ENCODE measurements around the gene PCDHB7.
"Not testable (repeated sequence)": the region's sequence is repeated elsewhere in the genome, so short reads cannot be mapped to it uniquely, and the experiment has no call there.

DNA sequence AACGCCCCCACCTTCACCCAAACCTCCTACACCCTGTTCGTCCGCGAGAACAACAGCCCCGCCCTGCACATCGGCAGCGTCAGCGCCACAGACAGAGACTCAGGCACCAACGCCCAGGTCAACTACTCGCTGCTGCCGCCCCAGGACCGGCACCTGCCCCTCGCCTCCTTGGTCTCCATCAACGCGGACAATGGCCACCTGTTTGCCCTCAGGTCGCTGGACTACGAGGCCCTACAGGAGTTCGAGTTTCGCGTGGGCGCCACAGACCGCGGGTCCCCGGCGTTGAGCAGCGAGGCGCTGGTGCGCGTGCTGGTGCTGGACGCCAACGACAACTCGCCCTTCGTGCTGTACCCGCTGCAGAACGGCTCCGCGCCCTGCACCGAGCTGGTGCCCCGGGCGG lies 52.4 kb downstream of the PCDHB7 start:
- TF ChIP-seq, protein P1, sequence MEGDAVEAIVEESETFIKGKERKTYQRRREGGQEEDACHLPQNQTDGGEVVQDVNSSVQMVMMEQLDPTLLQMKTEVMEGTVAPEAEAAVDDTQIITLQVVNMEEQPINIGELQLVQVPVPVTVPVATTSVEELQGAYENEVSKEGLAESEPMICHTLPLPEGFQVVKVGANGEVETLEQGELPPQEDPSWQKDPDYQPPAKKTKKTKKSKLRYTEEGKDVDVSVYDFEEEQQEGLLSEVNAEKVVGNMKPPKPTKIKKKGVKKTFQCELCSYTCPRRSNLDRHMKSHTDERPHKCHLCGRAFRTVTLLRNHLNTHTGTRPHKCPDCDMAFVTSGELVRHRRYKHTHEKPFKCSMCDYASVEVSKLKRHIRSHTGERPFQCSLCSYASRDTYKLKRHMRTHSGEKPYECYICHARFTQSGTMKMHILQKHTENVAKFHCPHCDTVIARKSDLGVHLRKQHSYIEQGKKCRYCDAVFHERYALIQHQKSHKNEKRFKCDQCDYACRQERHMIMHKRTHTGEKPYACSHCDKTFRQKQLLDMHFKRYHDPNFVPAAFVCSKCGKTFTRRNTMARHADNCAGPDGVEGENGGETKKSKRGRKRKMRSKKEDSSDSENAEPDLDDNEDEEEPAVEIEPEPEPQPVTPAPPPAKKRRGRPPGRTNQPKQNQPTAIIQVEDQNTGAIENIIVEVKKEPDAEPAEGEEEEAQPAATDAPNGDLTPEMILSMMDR (conservative IDR thresholded peaks at IDR 0.05 in 1 of 2, IDR thresholded peaks at IDR 0.05 in 1 of 2; ENCODE audit: low read depth in 1 of 2, low read length in 2 of 2): not testable (repeated sequence)
- TF ChIP-seq EZH2 (IDR thresholded peaks at IDR 0.05; ENCODE audit: low read length, missing control alignments): not testable (repeated sequence)
